ENCODE results near the gene HCN2. TPM values are rescaled to one million over a fixed set of nuclear protein-coding genes. Genes with fewer than 3 reads are reported as not detected.

Gene HCN2
- total and polyA plus RNA-seq, 2 of the 13 experiments (the other 11 are each of a cell fraction or from before 2014, with no cell fraction given) = 0.01 TPM; not detected in 1

DNA sequence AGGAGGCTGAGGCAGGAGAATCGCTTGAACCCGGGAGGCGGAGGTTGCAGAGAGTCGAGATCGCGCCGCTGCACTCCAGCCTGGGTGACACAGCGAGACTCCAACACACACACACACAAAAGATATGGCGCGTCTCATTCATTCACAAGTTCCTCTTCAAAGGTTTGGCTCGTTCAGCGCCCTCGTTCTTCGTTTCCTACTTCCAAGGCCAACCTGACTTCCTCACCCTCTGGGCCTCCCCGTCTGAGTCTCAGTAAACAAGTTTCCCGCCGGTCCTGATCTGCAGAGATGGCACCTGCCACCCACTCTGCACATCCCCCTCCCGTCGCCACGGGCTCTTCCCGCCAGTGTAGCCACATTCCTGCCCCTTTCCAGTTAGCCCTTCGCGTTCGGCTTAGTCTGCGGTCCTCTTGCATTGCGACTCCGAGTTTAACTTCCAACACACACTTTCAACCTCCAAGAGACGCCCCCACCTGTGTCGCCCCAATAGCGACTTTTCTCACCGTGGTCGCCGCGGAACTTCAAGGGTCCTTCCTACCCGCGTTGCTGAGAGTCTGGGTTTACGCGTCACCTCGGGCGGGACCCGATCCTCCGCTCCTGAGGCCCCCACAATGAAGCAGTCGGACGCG, 18.6 kb upstream of the HCN2 start (continued):
- TF ChIP-seq, protein P1, sequence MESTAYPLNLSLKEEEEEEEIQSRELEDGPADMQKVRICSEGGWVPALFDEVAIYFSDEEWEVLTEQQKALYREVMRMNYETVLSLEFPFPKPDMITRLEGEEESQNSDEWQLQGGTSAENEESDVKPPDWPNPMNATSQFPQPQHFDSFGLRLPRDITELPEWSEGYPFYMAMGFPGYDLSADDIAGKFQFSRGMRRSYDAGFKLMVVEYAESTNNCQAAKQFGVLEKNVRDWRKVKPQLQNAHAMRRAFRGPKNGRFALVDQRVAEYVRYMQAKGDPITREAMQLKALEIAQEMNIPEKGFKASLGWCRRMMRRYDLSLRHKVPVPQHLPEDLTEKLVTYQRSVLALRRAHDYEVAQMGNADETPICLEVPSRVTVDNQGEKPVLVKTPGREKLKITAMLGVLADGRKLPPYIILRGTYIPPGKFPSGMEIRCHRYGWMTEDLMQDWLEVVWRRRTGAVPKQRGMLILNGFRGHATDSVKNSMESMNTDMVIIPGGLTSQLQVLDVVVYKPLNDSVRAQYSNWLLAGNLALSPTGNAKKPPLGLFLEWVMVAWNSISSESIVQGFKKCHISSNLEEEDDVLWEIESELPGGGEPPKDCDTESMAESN (CRISPR knock-in tag; conservative IDR thresholded peaks at IDR 0.05) = peak; percentile 49; the same call in 1 of the 2 replicates
- TF ChIP-seq, protein P2, sequence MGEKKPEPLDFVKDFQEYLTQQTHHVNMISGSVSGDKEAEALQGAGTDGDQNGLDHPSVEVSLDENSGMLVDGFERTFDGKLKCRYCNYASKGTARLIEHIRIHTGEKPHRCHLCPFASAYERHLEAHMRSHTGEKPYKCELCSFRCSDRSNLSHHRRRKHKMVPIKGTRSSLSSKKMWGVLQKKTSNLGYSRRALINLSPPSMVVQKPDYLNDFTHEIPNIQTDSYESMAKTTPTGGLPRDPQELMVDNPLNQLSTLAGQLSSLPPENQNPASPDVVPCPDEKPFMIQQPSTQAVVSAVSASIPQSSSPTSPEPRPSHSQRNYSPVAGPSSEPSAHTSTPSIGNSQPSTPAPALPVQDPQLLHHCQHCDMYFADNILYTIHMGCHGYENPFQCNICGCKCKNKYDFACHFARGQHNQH (CRISPR knock-in tag; IDR thresholded peaks at IDR 0.05) = 0 out of 2 replicates have a peak, but pooled peaks have one; percentile 31
- peak; percentile 61; the same call in 1 of the 2 replicates for TF ChIP-seq KDM2A (CRISPR knock-in tag; IDR thresholded peaks at IDR 0.05; ENCODE audit: borderline replicate concordance, low read depth)
- no peak for TF ChIP-seq ZNF260 (CRISPR knock-in tag; IDR thresholded peaks at IDR 0.05; ENCODE audit: borderline replicate concordance, low read depth)
- TF ChIP-seq ESRRA (CRISPR knock-in tag; IDR thresholded peaks at IDR 0.05; ENCODE audit: low read depth) = 0 out of 2 replicates have a peak, but pooled peaks have one; percentile 12
- TF ChIP-seq, protein P3, sequence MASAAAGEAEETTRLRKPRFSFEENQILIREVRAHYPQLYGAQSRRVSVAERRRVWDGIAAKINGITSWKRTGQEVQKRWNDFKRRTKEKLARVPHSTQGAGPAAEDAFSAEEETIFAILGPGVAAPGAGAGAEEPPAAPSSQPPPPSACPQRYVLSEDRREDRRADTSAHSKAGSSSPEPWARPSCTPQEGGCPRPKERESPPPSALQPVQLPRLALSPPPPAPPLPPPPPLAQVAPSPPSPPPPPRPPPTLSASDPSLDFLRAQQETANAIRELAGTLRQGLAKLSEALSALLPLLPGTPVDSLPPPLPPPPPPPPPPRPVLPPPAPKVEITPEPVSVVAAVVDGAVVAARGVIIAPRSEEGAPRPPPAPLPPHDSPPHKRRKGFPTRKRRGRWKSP (CRISPR knock-in tag; IDR thresholded peaks at IDR 0.05) = peak; percentile 31
- peak; percentile 53 for TF ChIP-seq ZNF460 (CRISPR knock-in tag; IDR thresholded peaks at IDR 0.05; ENCODE audit: borderline replicate concordance)
- TF ChIP-seq SKI (IDR thresholded peaks at IDR 0.05; ENCODE audit: partially characterized antibody) = peak; percentile 61
- no peak for TF ChIP-seq ZNF335 (CRISPR knock-in tag; IDR thresholded peaks at IDR 0.05)
- no peak for TF ChIP-seq TBP (CRISPR knock-in tag; IDR thresholded peaks at IDR 0.05)
- TF ChIP-seq, protein P4, sequence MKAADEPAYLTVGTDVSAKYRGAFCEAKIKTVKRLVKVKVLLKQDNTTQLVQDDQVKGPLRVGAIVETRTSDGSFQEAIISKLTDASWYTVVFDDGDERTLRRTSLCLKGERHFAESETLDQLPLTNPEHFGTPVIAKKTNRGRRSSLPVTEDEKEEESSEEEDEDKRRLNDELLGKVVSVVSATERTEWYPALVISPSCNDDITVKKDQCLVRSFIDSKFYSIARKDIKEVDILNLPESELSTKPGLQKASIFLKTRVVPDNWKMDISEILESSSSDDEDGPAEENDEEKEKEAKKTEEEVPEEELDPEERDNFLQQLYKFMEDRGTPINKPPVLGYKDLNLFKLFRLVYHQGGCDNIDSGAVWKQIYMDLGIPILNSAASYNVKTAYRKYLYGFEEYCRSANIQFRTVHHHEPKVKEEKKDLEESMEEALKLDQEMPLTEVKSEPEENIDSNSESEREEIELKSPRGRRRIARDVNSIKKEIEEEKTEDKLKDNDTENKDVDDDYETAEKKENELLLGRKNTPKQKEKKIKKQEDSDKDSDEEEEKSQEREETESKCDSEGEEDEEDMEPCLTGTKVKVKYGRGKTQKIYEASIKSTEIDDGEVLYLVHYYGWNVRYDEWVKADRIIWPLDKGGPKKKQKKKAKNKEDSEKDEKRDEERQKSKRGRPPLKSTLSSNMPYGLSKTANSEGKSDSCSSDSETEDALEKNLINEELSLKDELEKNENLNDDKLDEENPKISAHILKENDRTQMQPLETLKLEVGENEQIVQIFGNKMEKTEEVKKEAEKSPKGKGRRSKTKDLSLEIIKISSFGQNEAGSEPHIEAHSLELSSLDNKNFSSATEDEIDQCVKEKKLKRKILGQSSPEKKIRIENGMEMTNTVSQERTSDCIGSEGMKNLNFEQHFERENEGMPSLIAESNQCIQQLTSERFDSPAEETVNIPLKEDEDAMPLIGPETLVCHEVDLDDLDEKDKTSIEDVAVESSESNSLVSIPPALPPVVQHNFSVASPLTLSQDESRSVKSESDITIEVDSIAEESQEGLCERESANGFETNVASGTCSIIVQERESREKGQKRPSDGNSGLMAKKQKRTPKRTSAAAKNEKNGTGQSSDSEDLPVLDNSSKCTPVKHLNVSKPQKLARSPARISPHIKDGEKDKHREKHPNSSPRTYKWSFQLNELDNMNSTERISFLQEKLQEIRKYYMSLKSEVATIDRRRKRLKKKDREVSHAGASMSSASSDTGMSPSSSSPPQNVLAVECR (CRISPR knock-in tag; IDR thresholded peaks at IDR 0.05; ENCODE audit: borderline replicate concordance) = peak; percentile 70; the same call in 1 of the 2 replicates
- no peak for TF ChIP-seq MZF1 (CRISPR knock-in tag; IDR thresholded peaks at IDR 0.05; ENCODE audit: borderline replicate concordance)
- TF ChIP-seq ZNF558 (CRISPR knock-in tag; IDR thresholded peaks at IDR 0.05; ENCODE audit: borderline replicate concordance) = 0 out of 2 replicates have a peak, but pooled peaks have one; percentile 43
- 0 out of 2 replicates have a peak, but pooled peaks have one; percentile 50 for TF ChIP-seq ZNF598 (CRISPR knock-in tag; IDR thresholded peaks at IDR 0.05; ENCODE audit: borderline replicate concordance)
- 0 out of 2 replicates have a peak, but pooled peaks have one; percentile 51 for TF ChIP-seq KDM4B (CRISPR knock-in tag; IDR thresholded peaks at IDR 0.05)
- no peak for TF ChIP-seq ZNF253 (CRISPR knock-in tag; IDR thresholded peaks at IDR 0.05; ENCODE audit: borderline replicate concordance)
- TF ChIP-seq, protein P5, sequence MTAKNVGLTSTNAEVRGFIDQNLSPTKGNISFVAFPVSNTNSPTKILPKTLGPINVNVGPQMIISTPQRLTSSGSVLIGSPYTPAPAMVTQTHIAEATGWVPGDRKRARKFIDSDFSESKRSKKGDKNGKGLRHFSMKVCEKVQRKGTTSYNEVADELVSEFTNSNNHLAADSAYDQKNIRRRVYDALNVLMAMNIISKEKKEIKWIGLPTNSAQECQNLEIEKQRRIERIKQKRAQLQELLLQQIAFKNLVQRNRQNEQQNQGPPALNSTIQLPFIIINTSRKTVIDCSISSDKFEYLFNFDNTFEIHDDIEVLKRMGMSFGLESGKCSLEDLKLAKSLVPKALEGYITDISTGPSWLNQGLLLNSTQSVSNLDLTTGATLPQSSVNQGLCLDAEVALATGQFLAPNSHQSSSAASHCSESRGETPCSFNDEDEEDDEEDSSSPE (CRISPR knock-in tag; IDR thresholded peaks at IDR 0.05) = peak; percentile 92

All from HepG2 (cell line).